Nephron (organoid): Measurements from ENCODE around the gene PFDN4.

Experiments used
- H3K27ac Mint-ChIP-seq, 3 experiments: 2 replicates each; pipeline ENCODE4 v1.8.0; 2020; ENCODE audit warnings: mixed read lengths in 3 of 3, mild to moderate bottlenecking in 2 of 3, moderate library complexity in 1 of 3
- H3K27me3 Mint-ChIP-seq: 2 replicates; pipeline ENCODE4 v1.8.0; 2021; ENCODE audit warnings: low read depth, mild to moderate bottlenecking, moderate library complexity, mixed read lengths
- H3K36me3 Mint-ChIP-seq: 2 replicates; pipeline ENCODE4 v1.8.0; 2020; ENCODE audit warnings: low read depth, mixed read lengths
- H3K4me1 Mint-ChIP-seq: 2 replicates; pipeline ENCODE4 v1.8.0; 2020; ENCODE audit warnings: mixed read lengths
- H3K4me3 Mint-ChIP-seq, 3 experiments: 2 replicates each; pipeline ENCODE4 v1.8.0; 2020; ENCODE audit warnings: mild to moderate bottlenecking in 3 of 3, mixed read lengths in 3 of 3, moderate library complexity in 2 of 3
- H3K9me3 Mint-ChIP-seq: 2 replicates; pipeline ENCODE4 v1.8.0; 2020; ENCODE audit warnings: mixed read lengths
- TF ChIP-seq, protein P1 (sequence below), 3 experiments: fragments of 200-600 bp; sonication (generic); IDR thresholded peaks; one replicate each; pipeline ENCODE4 v1.5.0; 2021; ENCODE audit warnings: antibody characterized with exemption in 3 of 3; ENCODE audit not compliant: unreplicated experiment in 3 of 3

Gene PFDN4

DNA sequence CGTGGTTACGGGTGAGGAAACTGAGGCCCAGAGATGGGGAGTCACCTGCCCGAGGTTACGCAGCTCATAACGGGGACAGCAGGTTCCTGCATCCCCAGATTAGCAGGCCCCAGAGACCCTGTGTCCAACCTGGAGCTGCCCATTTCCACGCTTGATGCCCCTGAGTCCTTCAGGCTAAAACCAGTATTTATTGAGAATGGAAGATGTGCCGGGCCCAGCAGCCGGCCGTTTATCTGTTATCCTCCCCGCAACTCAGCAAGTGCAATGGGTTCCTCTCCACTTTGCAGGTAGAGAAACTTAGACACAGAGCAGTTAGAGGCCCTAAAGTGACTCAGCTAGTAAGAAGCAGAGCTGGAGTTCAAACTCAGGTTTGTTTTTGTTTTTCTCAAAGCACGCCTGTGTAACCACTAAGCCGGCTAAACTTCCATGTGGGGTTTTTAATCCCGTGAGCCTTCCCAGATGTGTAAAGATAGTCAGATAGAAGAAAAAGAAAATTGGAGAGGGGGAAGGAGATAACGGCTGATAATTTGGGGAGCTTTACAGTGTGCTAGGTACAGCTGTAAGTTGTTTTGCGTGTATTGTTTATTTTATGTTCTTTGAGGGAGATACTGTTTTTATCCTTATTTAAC is 775 bp downstream of the PFDN4 start:
- Mint-ChIP-seq H3K36me3 (peaks cover 21% of the 10 kb centered on the region), H3K4me1 (peaks cover 29% of the 10 kb centered on the region), H3K4me3 (peak overlapping the region; percentile 89 to 98 (median 92)), H3K27ac (peak overlapping the region; percentile 43 to 93 (median 83)), H3K27me3 (no peaks in the 10 kb centered on the region), H3K9me3 (no peaks in the 10 kb centered on the region)
- TF ChIP-seq, protein P1, sequence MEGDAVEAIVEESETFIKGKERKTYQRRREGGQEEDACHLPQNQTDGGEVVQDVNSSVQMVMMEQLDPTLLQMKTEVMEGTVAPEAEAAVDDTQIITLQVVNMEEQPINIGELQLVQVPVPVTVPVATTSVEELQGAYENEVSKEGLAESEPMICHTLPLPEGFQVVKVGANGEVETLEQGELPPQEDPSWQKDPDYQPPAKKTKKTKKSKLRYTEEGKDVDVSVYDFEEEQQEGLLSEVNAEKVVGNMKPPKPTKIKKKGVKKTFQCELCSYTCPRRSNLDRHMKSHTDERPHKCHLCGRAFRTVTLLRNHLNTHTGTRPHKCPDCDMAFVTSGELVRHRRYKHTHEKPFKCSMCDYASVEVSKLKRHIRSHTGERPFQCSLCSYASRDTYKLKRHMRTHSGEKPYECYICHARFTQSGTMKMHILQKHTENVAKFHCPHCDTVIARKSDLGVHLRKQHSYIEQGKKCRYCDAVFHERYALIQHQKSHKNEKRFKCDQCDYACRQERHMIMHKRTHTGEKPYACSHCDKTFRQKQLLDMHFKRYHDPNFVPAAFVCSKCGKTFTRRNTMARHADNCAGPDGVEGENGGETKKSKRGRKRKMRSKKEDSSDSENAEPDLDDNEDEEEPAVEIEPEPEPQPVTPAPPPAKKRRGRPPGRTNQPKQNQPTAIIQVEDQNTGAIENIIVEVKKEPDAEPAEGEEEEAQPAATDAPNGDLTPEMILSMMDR (IDR thresholded peaks at IDR 0.05; ENCODE audit: unreplicated experiment in 3 of 3): no peak

DNA sequence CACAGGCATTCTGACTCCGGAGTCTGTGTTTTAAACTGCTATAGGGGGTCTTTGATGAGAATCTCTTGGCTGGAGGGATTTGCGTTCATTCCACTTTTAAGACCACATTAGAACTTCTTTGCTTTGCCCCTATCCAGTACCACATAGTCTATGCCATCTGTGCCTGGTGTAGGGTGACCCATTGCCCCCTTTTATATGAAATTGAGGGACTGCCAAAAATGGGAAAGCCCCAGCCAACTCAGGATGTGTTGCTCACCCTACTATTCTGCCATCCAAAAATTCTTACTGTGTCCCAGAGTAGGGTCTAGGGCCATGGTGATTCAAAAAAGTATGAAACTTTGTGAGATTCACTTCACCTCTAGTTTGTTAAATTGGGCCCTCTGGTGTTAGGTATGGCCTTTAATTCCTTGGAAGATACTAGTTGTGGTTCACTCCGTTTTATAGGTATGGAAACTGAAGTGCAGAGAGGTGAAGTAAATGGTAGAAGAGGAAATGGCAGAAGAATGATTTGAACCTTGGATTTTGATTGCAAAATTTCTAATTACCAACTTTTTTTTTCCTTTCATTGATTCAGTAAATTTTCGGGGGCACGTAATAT is 1.4 kb downstream of the PFDN4 start:
- Mint-ChIP-seq H3K36me3 (peaks cover 21% of the 10 kb centered on the region), H3K4me3 (peak overlapping the region; percentile 89 to 98 (median 92)), H3K4me1 (peaks cover 31% of the 10 kb centered on the region), H3K27ac (peak overlapping the region; percentile 43 to 93 (median 83)), H3K9me3 (no peaks in the 10 kb centered on the region), H3K27me3 (no peaks in the 10 kb centered on the region)
- TF ChIP-seq, protein P1 (IDR thresholded peaks at IDR 0.05; ENCODE audit: unreplicated experiment in 3 of 3): no peak

DNA sequence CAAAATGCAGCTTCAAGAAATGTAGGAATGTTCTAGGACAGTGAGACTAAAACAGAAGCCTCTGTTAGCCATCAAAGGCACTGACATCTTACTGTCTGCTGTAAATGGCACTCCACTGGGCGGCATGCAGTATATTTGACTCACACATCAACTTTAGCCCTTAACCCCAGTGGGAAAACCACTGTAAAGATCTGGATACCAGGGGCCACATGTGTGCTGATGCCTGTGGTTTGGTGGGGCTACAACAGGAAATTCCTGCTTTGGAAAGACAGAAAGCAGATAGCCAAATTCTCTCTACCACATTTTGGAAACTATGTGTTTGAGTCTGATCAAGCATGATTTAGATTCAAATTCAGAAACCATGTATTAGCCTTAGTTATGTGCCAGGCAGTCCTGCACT is 4.3 kb downstream of the PFDN4 start:
- no peak overlapping the region for H3K4me3 Mint-ChIP-seq
- H3K27ac Mint-ChIP-seq: no peak overlapping the region
- peaks cover 39% of the 10 kb centered on the region for H3K36me3 Mint-ChIP-seq
- TF ChIP-seq, protein P1 (IDR thresholded peaks at IDR 0.05; ENCODE audit: unreplicated experiment in 3 of 3): no peak
- no peaks in the 10 kb centered on the region for H3K27me3 Mint-ChIP-seq
- peaks cover 53% of the 10 kb centered on the region for H3K4me1 Mint-ChIP-seq
- no peaks in the 10 kb centered on the region for H3K9me3 Mint-ChIP-seq

GRCh38 chr20:54212871-54213270 is 5.0 kb downstream of the PFDN4 start:
- Mint-ChIP-seq H3K36me3 (peaks cover 45% of the 10 kb centered on the region), H3K9me3 (no peaks in the 10 kb centered on the region), H3K27me3 (no peaks in the 10 kb centered on the region), H3K27ac (peak overlapping the region in 1 of 3 experiments; percentile 52), H3K4me3 (peak overlapping the region in 1 of 3 experiments; percentile 78), H3K4me1 (peaks cover 56% of the 10 kb centered on the region)
- TF ChIP-seq, protein P1 (IDR thresholded peaks at IDR 0.05; ENCODE audit: unreplicated experiment in 3 of 3): no peak

- Mint-ChIP-seq H3K9me3 (no peaks in the 10 kb centered on the region), H3K36me3 (peaks cover 46% of the 10 kb centered on the region), H3K27ac (peak overlapping the region in 2 of 3 experiments; percentile 54 to 73), H3K4me1 (peaks cover 50% of the 10 kb centered on the region), H3K4me3 (peak overlapping the region; percentile 4 to 95 (median 89)), H3K27me3 (no peaks in the 10 kb centered on the region)
- TF ChIP-seq, protein P1 (IDR thresholded peaks at IDR 0.05; ENCODE audit: unreplicated experiment in 3 of 3): no peak
Measured at GRCh38 chr20:54214566-54214965, 6.7 kb downstream of the PFDN4 start.
